ENCODE results near the gene TTC9.

DNA sequence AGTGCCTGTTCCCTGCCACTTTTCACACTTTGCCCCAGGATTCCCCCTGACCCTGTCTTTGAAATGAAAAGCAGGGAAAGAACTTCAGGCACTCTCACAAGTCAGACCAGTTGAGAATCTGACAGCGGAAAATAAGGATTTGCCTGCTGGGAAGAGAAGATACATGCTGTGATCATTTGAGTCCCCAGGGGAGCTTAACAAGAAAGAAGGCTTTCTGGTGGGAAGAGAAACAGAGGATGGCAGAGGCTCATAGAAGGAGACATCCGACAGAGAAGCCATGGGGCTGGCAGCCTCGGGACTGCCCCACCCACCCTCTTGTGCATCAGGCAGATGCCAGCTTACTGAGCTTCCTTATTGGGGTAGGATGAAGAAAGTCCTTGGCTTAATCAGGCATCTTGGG, 11.9 kb downstream of the TTC9 start:
- TF ChIP-seq MEIS2 (IDR thresholded peaks at IDR 0.05; ENCODE audit: partially characterized antibody) (no peak), RBM22 (IDR thresholded peaks at IDR 0.05; ENCODE audit: low read depth, low read length, poor library complexity, severe bottlenecking) (no peak), ZNF431 (CRISPR knock-in tag; IDR thresholded peaks at IDR 0.05) (no peak)
- TF ChIP-seq, protein P1, sequence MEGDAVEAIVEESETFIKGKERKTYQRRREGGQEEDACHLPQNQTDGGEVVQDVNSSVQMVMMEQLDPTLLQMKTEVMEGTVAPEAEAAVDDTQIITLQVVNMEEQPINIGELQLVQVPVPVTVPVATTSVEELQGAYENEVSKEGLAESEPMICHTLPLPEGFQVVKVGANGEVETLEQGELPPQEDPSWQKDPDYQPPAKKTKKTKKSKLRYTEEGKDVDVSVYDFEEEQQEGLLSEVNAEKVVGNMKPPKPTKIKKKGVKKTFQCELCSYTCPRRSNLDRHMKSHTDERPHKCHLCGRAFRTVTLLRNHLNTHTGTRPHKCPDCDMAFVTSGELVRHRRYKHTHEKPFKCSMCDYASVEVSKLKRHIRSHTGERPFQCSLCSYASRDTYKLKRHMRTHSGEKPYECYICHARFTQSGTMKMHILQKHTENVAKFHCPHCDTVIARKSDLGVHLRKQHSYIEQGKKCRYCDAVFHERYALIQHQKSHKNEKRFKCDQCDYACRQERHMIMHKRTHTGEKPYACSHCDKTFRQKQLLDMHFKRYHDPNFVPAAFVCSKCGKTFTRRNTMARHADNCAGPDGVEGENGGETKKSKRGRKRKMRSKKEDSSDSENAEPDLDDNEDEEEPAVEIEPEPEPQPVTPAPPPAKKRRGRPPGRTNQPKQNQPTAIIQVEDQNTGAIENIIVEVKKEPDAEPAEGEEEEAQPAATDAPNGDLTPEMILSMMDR (IDR thresholded peaks at IDR 0.05 in 2 of 3, conservative IDR thresholded peaks at IDR 0.05 in 1 of 3; ENCODE audit: insufficient read depth in 2 of 3, low read depth in 1 of 3, low read length in 3 of 3) = no peak
